SU-DHL-6 (cell line): Measurements from ENCODE around the gene ZNF12.
A peak's percentile ranks its signal among the peaks of the same experiment; 100 is the strongest.
"Not testable (repeated sequence)": the region's sequence is repeated elsewhere in the genome, so short reads cannot be mapped to it uniquely, and the experiment has no call there.

ENCODE experiments used
- H2AFZ ChIP-seq: fragments of 200-600 bp; sonication (generic); 2 replicates; pipeline ENCODE4 v1.6.1; 2014; ENCODE audit warnings: low read depth, mild to moderate bottlenecking, moderate library complexity, mixed read lengths, antibody characterized with exemption, low read length; ENCODE audit not compliant: severe bottlenecking
- H3F3A ChIP-seq: fragments of 200-600 bp; shearing (Covaris generic); 2 replicates; pipeline ENCODE4 v1.6.0; 2016; ENCODE audit warnings: antibody characterized with exemption, mild to moderate bottlenecking; ENCODE audit not compliant: insufficient read depth
- H3K27ac ChIP-seq: fragments of 200-600 bp; sonication (generic); 2 replicates; pipeline ENCODE4 v1.5.1; 2016; ENCODE audit warnings: low read depth, mild to moderate bottlenecking, low read length, moderate library complexity, mixed read lengths
- H3K27me3 ChIP-seq: fragments of 200-600 bp; sonication (generic), shearing (Covaris generic); 2 replicates; pipeline ENCODE4 v1.6.0; 2014; ENCODE audit warnings: mild to moderate bottlenecking, low read length
- H3K36me3 ChIP-seq: fragments of 200-600 bp; sonication (generic); 2 replicates; pipeline ENCODE4 v1.6.1; 2014; ENCODE audit warnings: mild to moderate bottlenecking, low read length, mixed read lengths
- H3K4me2 ChIP-seq: fragments of 300-600, 200-600 bp; shearing (Covaris generic), sonication (generic); 2 replicates; pipeline ENCODE4 v1.6.0; 2014; ENCODE audit warnings: low read length, low read depth, mild to moderate bottlenecking; ENCODE audit not compliant: poor library complexity, severe bottlenecking
- H3K4me3 ChIP-seq: fragments of 200-600 bp; sonication (generic); 2 replicates; pipeline ENCODE4 v1.5.1; 2014; ENCODE audit warnings: antibody characterized with exemption, low read length, mild to moderate bottlenecking, mixed read lengths; ENCODE audit not compliant: insufficient read depth, poor library complexity, severe bottlenecking
- H3K79me2 ChIP-seq: fragments of 200-600 bp; sonication (generic); 2 replicates; pipeline ENCODE4 v1.6.1; 2014; ENCODE audit warnings: mild to moderate bottlenecking, low read length, moderate library complexity; ENCODE audit not compliant: insufficient read depth
- H3K9ac ChIP-seq: fragments of 200-600 bp; sonication (generic); 2 replicates; pipeline ENCODE4 v1.7.0; 2014; ENCODE audit warnings: mild to moderate bottlenecking, low read length
- H3K9me2 ChIP-seq: fragments of 200-600 bp; sonication (generic); replicated peaks from 2 replicates; pipeline ENCODE4 v1.6.1; 2014; ENCODE audit warnings: low read length; ENCODE audit not compliant: insufficient read depth
- H3K9me3 ChIP-seq: fragments of 200-600 bp; sonication (generic); 2 replicates; pipeline ENCODE4 v1.6.1; 2014; ENCODE audit warnings: low read length, mixed read lengths; ENCODE audit not compliant: insufficient read depth
- H4K20me1 ChIP-seq: fragments of 200-600 bp; sonication (generic); 2 replicates; pipeline ENCODE4 v1.6.1; 2014; ENCODE audit warnings: low read depth, mild to moderate bottlenecking, antibody characterized with exemption, low read length, moderate library complexity, mixed read lengths
- CTCF ChIP-seq: fragments of 200-600 bp; sonication (generic); IDR thresholded peaks from one replicate; pipeline ENCODE4 v1.5.1; 2017; ENCODE audit warnings: antibody characterized with exemption, mild to moderate bottlenecking, low read length, moderate library complexity; ENCODE audit not compliant: insufficient read depth, poor library complexity, severe bottlenecking
- EZH2phosphoT487 ChIP-seq: fragments of 200-600 bp; sonication (generic), shearing (Covaris generic); conservative IDR thresholded peaks from 2 replicates; pipeline ENCODE4 v1.6.1; 2018; ENCODE audit warnings: mild to moderate bottlenecking, antibody characterized with exemption, low read length, moderate library complexity, mixed read lengths

Gene ZNF12

GRCh38 chr7:6730343-6730633 is 23.5 kb upstream of the ZNF12 start:
- Histone ChIP-seq H3K9ac (peak overlapping the region; percentile 92), H2AFZ (peak overlapping the region; percentile 95), H3K36me3 (peaks cover 12% of the 10 kb centered on the region), H3K9me3 (no peaks in the 10 kb centered on the region), H3K4me2 (peak overlapping the region; percentile 54), H3K27ac (peak overlapping the region; percentile 36), H3K9me2 (no peaks in the 10 kb centered on the region), H3K27me3 (no peaks in the 10 kb centered on the region), H3F3A (no peaks in the 10 kb centered on the region), H4K20me1 (no peaks in the 10 kb centered on the region), H3K4me3 (peak overlapping the region; percentile 81), H3K79me2 (peaks cover 23% of the 10 kb centered on the region)
- TF ChIP-seq CTCF (no peak), EZH2phosphoT487 (no peak)

- Histone ChIP-seq H2AFZ (peak overlapping the region; percentile 95), H3K9me2 (no peaks in the 10 kb centered on the region), H3K4me3 (peak overlapping the region; percentile 81), H3K27ac (peak overlapping the region; percentile 36), H3K9me3 (no peaks in the 10 kb centered on the region), H3K79me2 (peaks cover 23% of the 10 kb centered on the region), H4K20me1 (no peaks in the 10 kb centered on the region), H3K36me3 (peaks cover 10% of the 10 kb centered on the region), H3K4me2 (peak overlapping the region; percentile 54), H3K9ac (peak overlapping the region; percentile 92), H3K27me3 (no peaks in the 10 kb centered on the region), H3F3A (no peaks in the 10 kb centered on the region)
- no peak for TF ChIP-seq EZH2phosphoT487
- no peak for TF ChIP-seq CTCF
Measured at GRCh38 chr7:6729492-6730342, 23.0 kb upstream of the ZNF12 start.

- not testable (repeated sequence) for H3K9me3 ChIP-seq, H3K9me2 ChIP-seq, H3K27me3 ChIP-seq, H3K36me3 ChIP-seq, H4K20me1 ChIP-seq, H3K27ac ChIP-seq, H3F3A ChIP-seq
- peak overlapping the region; percentile 92 for H3K9ac ChIP-seq
- peaks cover 23% of the 10 kb centered on the region for H3K79me2 ChIP-seq
- peak overlapping the region; percentile 81 for H3K4me3 ChIP-seq
- H2AFZ ChIP-seq = peak overlapping the region; percentile 95
- H3K4me2 ChIP-seq = peak overlapping the region; percentile 54
Measured at GRCh38 chr7:6728893-6729491, 22.2 kb upstream of the ZNF12 start.

- H3F3A ChIP-seq = no peaks in the 10 kb centered on the region
- no peaks in the 10 kb centered on the region for H3K36me3 ChIP-seq
- H3K9me2 ChIP-seq = no peaks in the 10 kb centered on the region
- H3K9ac ChIP-seq = no peak overlapping the region
- H3K9me3 ChIP-seq = no peaks in the 10 kb centered on the region
- no peaks in the 10 kb centered on the region for H4K20me1 ChIP-seq
- no peak overlapping the region for H3K4me2 ChIP-seq
- peaks cover 19% of the 10 kb centered on the region for H3K79me2 ChIP-seq
- H3K27ac ChIP-seq = no peak overlapping the region
- H3K4me3 ChIP-seq = no peak overlapping the region
- TF ChIP-seq CTCF (no peak), EZH2phosphoT487 (no peak)
- no peaks in the 10 kb centered on the region for H3K27me3 ChIP-seq
- H2AFZ ChIP-seq = no peak overlapping the region
Measured at GRCh38 chr7:6727663-6728062, 20.9 kb upstream of the ZNF12 start.

- peaks cover 18% of the 10 kb centered on the region for H3K79me2 ChIP-seq
- not testable (repeated sequence) for H3K9ac ChIP-seq, H3K9me2 ChIP-seq, H3K27me3 ChIP-seq, H4K20me1 ChIP-seq, H3K4me2 ChIP-seq, H3F3A ChIP-seq, H2AFZ ChIP-seq, H3K9me3 ChIP-seq, H3K4me3 ChIP-seq, H3K27ac ChIP-seq, H3K36me3 ChIP-seq
Measured at GRCh38 chr7:6726341-6726740, 19.6 kb upstream of the ZNF12 start.
